ENCODE measurements around the gene ASPSCR1. TPM values are rescaled to one million over a fixed set of nuclear protein-coding genes. Genes with fewer than 3 reads are reported as not detected.

The ASPSCR1 gene
- total and polyA plus RNA-seq, 10 of the 15 experiments (the other 5 are each of a cell fraction or from before 2014, with no cell fraction given) = 1.5 to 48.4 (median 25.4) TPM

DNA sequence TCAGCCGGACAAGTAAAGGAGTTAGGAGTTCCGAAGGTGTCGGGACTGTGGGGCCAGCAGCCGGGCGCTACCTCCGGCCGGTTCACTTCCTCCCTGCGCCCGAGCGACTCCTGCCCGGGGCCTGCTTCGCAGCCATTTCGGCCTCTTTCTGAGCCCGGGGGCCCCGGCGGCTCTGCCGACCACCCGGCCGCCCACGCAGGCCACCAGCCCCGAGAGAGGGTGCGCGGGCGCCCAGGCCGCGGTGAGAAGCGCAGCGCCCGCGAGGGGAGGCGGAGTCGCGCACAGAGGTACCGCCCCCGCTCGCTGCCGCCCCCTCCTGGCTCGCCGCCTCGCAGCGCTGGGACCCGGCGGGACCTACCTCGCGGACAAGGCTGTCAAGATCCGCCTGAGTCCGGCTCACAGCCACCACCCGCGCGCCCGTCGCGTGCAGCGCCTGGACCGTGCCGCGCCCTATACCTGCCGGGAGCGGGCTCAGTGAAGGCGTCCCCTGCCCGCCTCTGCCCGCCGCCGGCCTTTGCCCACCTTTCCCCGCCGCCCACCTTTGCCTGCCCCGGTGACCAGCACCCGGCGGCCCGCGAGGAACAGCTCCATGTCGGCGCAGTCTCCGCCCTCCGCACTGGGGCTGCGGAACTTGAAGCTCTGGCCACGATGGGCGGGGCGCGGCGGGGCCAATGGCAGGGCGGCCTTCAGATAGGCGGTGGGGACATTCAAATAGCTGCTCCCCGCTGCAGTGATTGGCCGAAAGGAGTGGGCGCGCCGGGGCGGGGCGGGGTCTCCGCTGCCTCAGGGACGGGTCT is 59.9 kb downstream of the ASPSCR1 start, which contains the start of gene DCXR (continued):
- TF ChIP-seq, protein P1, sequence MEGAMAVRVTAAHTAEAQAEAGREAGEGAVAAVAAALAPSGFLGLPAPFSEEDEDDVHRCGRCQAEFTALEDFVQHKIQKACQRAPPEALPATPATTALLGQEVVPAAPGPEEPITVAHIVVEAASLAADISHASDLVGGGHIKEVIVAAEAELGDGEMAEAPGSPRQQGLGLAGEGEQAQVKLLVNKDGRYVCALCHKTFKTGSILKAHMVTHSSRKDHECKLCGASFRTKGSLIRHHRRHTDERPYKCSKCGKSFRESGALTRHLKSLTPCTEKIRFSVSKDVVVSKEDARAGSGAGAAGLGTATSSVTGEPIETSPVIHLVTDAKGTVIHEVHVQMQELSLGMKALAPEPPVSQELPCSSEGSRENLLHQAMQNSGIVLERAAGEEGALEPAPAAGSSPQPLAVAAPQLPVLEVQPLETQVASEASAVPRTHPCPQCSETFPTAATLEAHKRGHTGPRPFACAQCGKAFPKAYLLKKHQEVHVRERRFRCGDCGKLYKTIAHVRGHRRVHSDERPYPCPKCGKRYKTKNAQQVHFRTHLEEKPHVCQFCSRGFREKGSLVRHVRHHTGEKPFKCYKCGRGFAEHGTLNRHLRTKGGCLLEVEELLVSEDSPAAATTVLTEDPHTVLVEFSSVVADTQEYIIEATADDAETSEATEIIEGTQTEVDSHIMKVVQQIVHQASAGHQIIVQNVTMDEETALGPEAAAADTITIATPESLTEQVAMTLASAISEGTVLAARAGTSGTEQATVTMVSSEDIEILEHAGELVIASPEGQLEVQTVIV (IDR thresholded peaks at IDR 0.05; ENCODE audit: borderline replicate concordance, partially characterized antibody) = peak; percentile 31
- TF ChIP-seq NRF1 (conservative IDR thresholded peaks at IDR 0.05; ENCODE audit: low read depth, low read length) = peak; percentile 49
- peak; percentile 78 for TF ChIP-seq SP1 (IDR thresholded peaks at IDR 0.05; ENCODE audit: low read depth, low read length)
- TF ChIP-seq MXI1 (IDR thresholded peaks at IDR 0.05; ENCODE audit: low read depth, low read length) = peak; percentile 78
- no peak for TF ChIP-seq TCF12 (IDR thresholded peaks at IDR 0.05; ENCODE audit: low read depth, low read length)
- peak; percentile 55; the same call in 1 of the 2 replicates for TF ChIP-seq E2F4 (IDR thresholded peaks at IDR 0.05; ENCODE audit: low read depth, low read length)
- no peak for TF ChIP-seq SMC3 (IDR thresholded peaks at IDR 0.05; ENCODE audit: borderline replicate concordance, low read length)
- TF ChIP-seq SIX5 (IDR thresholded peaks at IDR 0.05; ENCODE audit: low read depth, low read length, severe bottlenecking) = no peak
- TF ChIP-seq, protein P2, sequence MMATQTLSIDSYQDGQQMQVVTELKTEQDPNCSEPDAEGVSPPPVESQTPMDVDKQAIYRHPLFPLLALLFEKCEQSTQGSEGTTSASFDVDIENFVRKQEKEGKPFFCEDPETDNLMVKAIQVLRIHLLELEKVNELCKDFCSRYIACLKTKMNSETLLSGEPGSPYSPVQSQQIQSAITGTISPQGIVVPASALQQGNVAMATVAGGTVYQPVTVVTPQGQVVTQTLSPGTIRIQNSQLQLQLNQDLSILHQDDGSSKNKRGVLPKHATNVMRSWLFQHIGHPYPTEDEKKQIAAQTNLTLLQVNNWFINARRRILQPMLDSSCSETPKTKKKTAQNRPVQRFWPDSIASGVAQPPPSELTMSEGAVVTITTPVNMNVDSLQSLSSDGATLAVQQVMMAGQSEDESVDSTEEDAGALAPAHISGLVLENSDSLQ (IDR thresholded peaks at IDR 0.05) = peak; percentile 92
- peak; percentile 89 for TF ChIP-seq NBN (IDR thresholded peaks at IDR 0.05)
- peak; percentile 84 for TF ChIP-seq HDGF (IDR thresholded peaks at IDR 0.05)
- TF ChIP-seq BMI1 (IDR thresholded peaks at IDR 0.05; ENCODE audit: borderline replicate concordance) = no peak
- TF ChIP-seq, protein P3, sequence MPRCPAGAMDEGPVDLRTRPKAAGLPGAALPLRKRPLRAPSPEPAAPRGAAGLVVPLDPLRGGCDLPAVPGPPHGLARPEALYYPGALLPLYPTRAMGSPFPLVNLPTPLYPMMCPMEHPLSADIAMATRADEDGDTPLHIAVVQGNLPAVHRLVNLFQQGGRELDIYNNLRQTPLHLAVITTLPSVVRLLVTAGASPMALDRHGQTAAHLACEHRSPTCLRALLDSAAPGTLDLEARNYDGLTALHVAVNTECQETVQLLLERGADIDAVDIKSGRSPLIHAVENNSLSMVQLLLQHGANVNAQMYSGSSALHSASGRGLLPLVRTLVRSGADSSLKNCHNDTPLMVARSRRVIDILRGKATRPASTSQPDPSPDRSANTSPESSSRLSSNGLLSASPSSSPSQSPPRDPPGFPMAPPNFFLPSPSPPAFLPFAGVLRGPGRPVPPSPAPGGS (IDR thresholded peaks at IDR 0.05; ENCODE audit: borderline replicate concordance, insufficient read depth, low read depth, low read length, poor library complexity, severe bottlenecking) = peak; percentile 25
- 0 out of 4 replicates have a peak, but pooled peaks of 1 of the 2 experiments have one; percentile 6 for TF ChIP-seq SRF (IDR thresholded peaks at IDR 0.05; ENCODE audit: low read depth in 2 of 2, low read length in 2 of 2)
- TF ChIP-seq ZZZ3 (IDR thresholded peaks at IDR 0.05; ENCODE audit: control insufficient read depth, insufficient read length, low read depth) = no peak
- TF ChIP-seq IRF3 (IDR thresholded peaks at IDR 0.05) = peak; percentile 47
- TF ChIP-seq, protein P4, sequence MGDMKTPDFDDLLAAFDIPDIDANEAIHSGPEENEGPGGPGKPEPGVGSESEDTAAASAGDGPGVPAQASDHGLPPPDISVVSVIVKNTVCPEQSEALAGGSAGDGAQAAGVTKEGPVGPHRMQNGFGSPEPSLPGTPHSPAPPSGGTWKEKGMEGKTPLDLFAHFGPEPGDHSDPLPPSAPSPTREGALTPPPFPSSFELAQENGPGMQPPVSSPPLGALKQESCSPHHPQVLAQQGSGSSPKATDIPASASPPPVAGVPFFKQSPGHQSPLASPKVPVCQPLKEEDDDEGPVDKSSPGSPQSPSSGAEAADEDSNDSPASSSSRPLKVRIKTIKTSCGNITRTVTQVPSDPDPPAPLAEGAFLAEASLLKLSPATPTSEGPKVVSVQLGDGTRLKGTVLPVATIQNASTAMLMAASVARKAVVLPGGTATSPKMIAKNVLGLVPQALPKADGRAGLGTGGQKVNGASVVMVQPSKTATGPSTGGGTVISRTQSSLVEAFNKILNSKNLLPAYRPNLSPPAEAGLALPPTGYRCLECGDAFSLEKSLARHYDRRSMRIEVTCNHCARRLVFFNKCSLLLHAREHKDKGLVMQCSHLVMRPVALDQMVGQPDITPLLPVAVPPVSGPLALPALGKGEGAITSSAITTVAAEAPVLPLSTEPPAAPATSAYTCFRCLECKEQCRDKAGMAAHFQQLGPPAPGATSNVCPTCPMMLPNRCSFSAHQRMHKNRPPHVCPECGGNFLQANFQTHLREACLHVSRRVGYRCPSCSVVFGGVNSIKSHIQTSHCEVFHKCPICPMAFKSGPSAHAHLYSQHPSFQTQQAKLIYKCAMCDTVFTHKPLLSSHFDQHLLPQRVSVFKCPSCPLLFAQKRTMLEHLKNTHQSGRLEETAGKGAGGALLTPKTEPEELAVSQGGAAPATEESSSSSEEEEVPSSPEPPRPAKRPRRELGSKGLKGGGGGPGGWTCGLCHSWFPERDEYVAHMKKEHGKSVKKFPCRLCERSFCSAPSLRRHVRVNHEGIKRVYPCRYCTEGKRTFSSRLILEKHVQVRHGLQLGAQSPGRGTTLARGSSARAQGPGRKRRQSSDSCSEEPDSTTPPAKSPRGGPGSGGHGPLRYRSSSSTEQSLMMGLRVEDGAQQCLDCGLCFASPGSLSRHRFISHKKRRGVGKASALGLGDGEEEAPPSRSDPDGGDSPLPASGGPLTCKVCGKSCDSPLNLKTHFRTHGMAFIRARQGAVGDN (IDR thresholded peaks at IDR 0.05) = peak; percentile 88
- TF ChIP-seq RUNX3 (IDR thresholded peaks at IDR 0.05; ENCODE audit: low read length) = 0 out of 2 replicates have a peak, but pooled peaks have one; percentile 26
